CD14-positive monocyte (primary cell): Measurements from ENCODE around the gene TTC39B. TPM values are rescaled to one million over a fixed set of nuclear protein-coding genes. Genes with fewer than 3 reads are reported as not detected.

Source experiments
- DNase-seq, 3 donors: peaks; one replicate each; pipeline ENCODE4 v3.0.0-alpha.2; 2011 to 2022
- H2AFZ ChIP-seq: 2 replicates; pipeline ENCODE4 v1.6.0; 2012; ENCODE audit warnings: mild to moderate bottlenecking, low read depth, low read length, inconsistent platforms; ENCODE audit not compliant: insufficient read depth, poor library complexity, severe bottlenecking
- H3K27ac ChIP-seq, 2 donors: 1 replicate in 1 of 2; 2 replicates in 1 of 2; pipeline ENCODE4 v1.5.1; 2012 to 2013; ENCODE audit warnings: low read length in 2 of 2, control low read depth in 1 of 2, inconsistent platforms in 1 of 2, low read depth in 1 of 2, mild to moderate bottlenecking in 1 of 2
- H3K27me3 ChIP-seq, 2 donors: one replicate each; pipeline versions ENCODE4 v1.6.0 to v1.6.1; 2011 to 2013; ENCODE audit warnings: low read length in 2 of 2; ENCODE audit not compliant: control insufficient read depth in 2 of 2, insufficient read depth in 2 of 2
- H3K36me3 ChIP-seq, 2 donors: replicated peaks in 1 of 2; 1 replicate in 1 of 2; 2 replicates in 1 of 2; pipeline versions ENCODE4 v1.5.1 to v1.6.1; 2012 to 2013; ENCODE audit warnings: low read length in 2 of 2, control low read depth in 1 of 2, inconsistent platforms in 1 of 2, mild to moderate bottlenecking in 1 of 2; ENCODE audit not compliant: insufficient read depth in 2 of 2, control insufficient read depth in 1 of 2
- H3K4me1 ChIP-seq, 2 donors: 1 replicate in 1 of 2; 2 replicates in 1 of 2; pipeline versions ENCODE4 v1.5.1 to v1.6.1; 2012 to 2013; ENCODE audit warnings: low read length in 2 of 2, control low read depth in 1 of 2, inconsistent platforms in 1 of 2, mild to moderate bottlenecking in 1 of 2, moderate library complexity in 1 of 2; ENCODE audit not compliant: insufficient read depth in 2 of 2, control insufficient read depth in 1 of 2
- H3K4me2 ChIP-seq: replicated peaks from 2 replicates; pipeline ENCODE3; 2012; ENCODE audit warnings: low read length, moderate library complexity, mild to moderate bottlenecking; ENCODE audit not compliant: poor library complexity, severe bottlenecking; ENCODE audit errors: extremely low read depth
- H3K4me3 ChIP-seq, 3 experiments: fragments of 200-600 bp in 1 of 3; sonication (generic) in 1 of 3; replicated peaks in 1 of 3; 1 replicate in 2 of 3; 2 replicates in 1 of 3; pipeline ENCODE4 v1.5.1; 2011 to 2013; ENCODE audit warnings: low read length in 3 of 3, mild to moderate bottlenecking in 3 of 3, control low read depth in 2 of 3, low read depth in 2 of 3, inconsistent platforms in 1 of 3, moderate library complexity in 1 of 3
- H3K79me2 ChIP-seq: 2 replicates; pipeline ENCODE4 v1.6.0; 2012; ENCODE audit warnings: mild to moderate bottlenecking, control low read depth, inconsistent platforms, low read length, moderate library complexity; ENCODE audit not compliant: insufficient read depth
- H3K9ac ChIP-seq: 2 replicates; pipeline ENCODE4 v1.6.0; 2017; ENCODE audit warnings: low read length, mild to moderate bottlenecking; ENCODE audit not compliant: insufficient read depth, poor library complexity, severe bottlenecking
- H3K9me3 ChIP-seq, 2 donors: replicated peaks in 1 of 2; 1 replicate in 1 of 2; 2 replicates in 1 of 2; pipeline versions ENCODE4 v1.5.1 to v1.6.1; 2012 to 2013; ENCODE audit warnings: low read length in 2 of 2, control low read depth in 1 of 2; ENCODE audit not compliant: control insufficient read depth in 1 of 2, insufficient read depth in 1 of 2
- H4K20me1 ChIP-seq: 2 replicates; pipeline ENCODE4 v1.6.0; 2012; ENCODE audit warnings: mild to moderate bottlenecking, low read length, control low read depth, moderate library complexity; ENCODE audit not compliant: insufficient read depth
- H3K27ac Mint-ChIP-seq, 7 donors: one replicate each; pipeline ENCODE4 v1.8.0; 2020; ENCODE audit warnings: mild to moderate bottlenecking in 7 of 7, mixed read lengths in 7 of 7, moderate library complexity in 6 of 7, inconsistent platforms in 2 of 7
- H3K27me3 Mint-ChIP-seq, 3 donors: one replicate each; pipeline ENCODE4 v1.8.0; 2021 to 2022; ENCODE audit warnings: low read depth in 3 of 3, mild to moderate bottlenecking in 3 of 3, mixed read lengths in 3 of 3, moderate library complexity in 3 of 3, inconsistent platforms in 1 of 3
- H3K36me3 Mint-ChIP-seq, 2 donors: one replicate each; pipeline ENCODE4 v1.8.0; 2020; ENCODE audit warnings: mixed read lengths in 2 of 2, inconsistent platforms in 1 of 2, mild to moderate bottlenecking in 1 of 2
- H3K4me1 Mint-ChIP-seq: one replicate; pipeline ENCODE4 v1.8.0; 2020; ENCODE audit warnings: mild to moderate bottlenecking, mixed read lengths
- H3K4me3 Mint-ChIP-seq, 2 donors: one replicate each; pipeline ENCODE4 v1.8.0; 2020; ENCODE audit warnings: mild to moderate bottlenecking in 2 of 2, mixed read lengths in 2 of 2, moderate library complexity in 1 of 2
- H3K9me3 Mint-ChIP-seq, 7 donors: one replicate each; pipeline ENCODE4 v1.8.0; 2020 to 2022; ENCODE audit warnings: mixed read lengths in 7 of 7, mild to moderate bottlenecking in 6 of 7, moderate library complexity in 6 of 7, inconsistent platforms in 2 of 7
- CTCF ChIP-seq: fragments of 200-600 bp; IDR thresholded peaks from one replicate; pipeline ENCODE4 v1.8.0; 2022; ENCODE audit warnings: antibody characterized with exemption, mild to moderate bottlenecking
- WGBS: methylation state at CpG from one replicate; pipeline ENCODE4 v1.1.5; 2013; ENCODE audit warnings: missing lambda C conversion rate; ENCODE audit not compliant: insufficient coverage; 5-methylcytosine and 5-hydroxymethylcytosine counted together
- intact Hi-C, 2 donors: fragments of 100-400 bp; cut with micrococcal nuclease; formaldehyde crosslinking; loops; one replicate each; pipeline versions ENCODE4 v1.15.0 to v1.15.1; 2023
- polyA minus RNA-seq: library from RNA; depleted of rRNA, polyadenylated mRNA; stranded (reverse); fragments of >200 nt; gene quantifications from 2 replicates; pipeline ENCODE4 v1.2.3, GENCODE V29; 2012
- polyA plus RNA-seq, 3 donors: library from polyadenylated mRNA; depleted of rRNA in 1 of 3; unstranded in 2 of 3; stranded (reverse) in 1 of 3; fragments of 300-500 nt in 2 of 3; fragments of >200 nt in 1 of 3; fragmentation: Illumina TruSeq in 2 of 3; gene quantifications; 1 replicate in 2 of 3; 2 replicates in 1 of 3; pipeline ENCODE4 v1.2.3, GENCODE V29; 2012 to 2021
- total RNA-seq, 12 experiments: library from RNA in 1 of 12; stranded (reverse) in 1 of 12; fragments of 120-200 nt in 1 of 12; gene quantifications; one replicate each; pipeline ENCODE4 v1.2.4 and lab custom pipeline; 2013 to 2026; ENCODE audit warnings: mixed read lengths in 6 of 12, inconsistent platforms in 1 of 12

Gene TTC39B
- total RNA-seq (2013) = 4.3 TPM
- polyA plus RNA-seq (1 to 10 TPM in 2 of 3 donors, under 1 TPM in 1; 0.87 to 5.3 (median 3.1) TPM), polyA minus RNA-seq (2.9 TPM in 2 replicates), total RNA-seq (lab: John Stamatoyannopoulos, UW) (4.7 to 30.9 (median 7.8) reads per million in 11 experiments)

GRCh38 chr9:15306757-15307522 lies at the start of gene TTC39B:
TSS of gene TTC39B (minus strand) at chr9:15307216. CDS start at chr9:15307125, 91 bp downstream.
- H3K9ac ChIP-seq = peak within 1 kb of the TSS; percentile 77
- H3K4me2 ChIP-seq = peak within 1 kb of the TSS; percentile 99
- H3K4me3 ChIP-seq = peak within 1 kb of the TSS; percentile 67 to 97 (median 75)
- peaks cover 0 to 9% of the 10 kb centered on the region in 2 donors for H3K27me3 ChIP-seq
- Mint-ChIP-seq H3K9me3 (peaks cover 0 to 1% (median 0%) of the 10 kb centered on the region in 7 donors), H3K4me3 (peak within 1 kb of the TSS; percentile 98 to 99), H3K27ac (peak within 1 kb of the TSS; percentile 11 to 96 (median 82)), H3K27me3 (peaks cover 2 to 16% (median 10%) of the 10 kb centered on the region in 3 donors), H3K4me1 (peaks cover 31% of the 10 kb centered on the region), H3K36me3 (no peaks in the 10 kb centered on the region)
- TF ChIP-seq CTCF = no peak
- peak; percentile 73 to 82 (median 78) for DNase-seq
- H3K36me3 ChIP-seq = no peaks in the 10 kb centered on the region
- peak within 1 kb of the TSS; percentile 99 for H2AFZ ChIP-seq
- peaks cover 4% of the 10 kb centered on the region for H4K20me1 ChIP-seq
- intact Hi-C loops = loop anchor here in 1 of 2 donors (10.0 kb wide), 1 partner anchor 108 kb away; no protein-coding TSS in a partner anchor
- H3K9me3 ChIP-seq = no peaks in the 10 kb centered on the region
- H3K27ac ChIP-seq = peak within 1 kb of the TSS in 1 of 2 donors; percentile 74
- under 1% methylated on average over 67 of the region's 67 CpGs for WGBS
- H3K4me1 ChIP-seq = peaks cover 14 to 37% of the 10 kb centered on the region in 2 donors
- H3K79me2 ChIP-seq = no peaks in the 10 kb centered on the region

GRCh38 chr9:15355669-15356068 lies 48.7 kb upstream of the TTC39B start:
- H3K36me3 Mint-ChIP-seq = no peaks in the 10 kb centered on the region
- intact Hi-C loops = no loop called here
- H3K4me1 ChIP-seq = no peaks in the 10 kb centered on the region
- H3K4me3 Mint-ChIP-seq = no peak overlapping the region
- WGBS = 97% methylated on average over 3 of the region's 6 CpGs
- H3K27me3 ChIP-seq = no peaks in the 10 kb centered on the region
- no peak for DNase-seq
- no peak overlapping the region for H3K4me3 ChIP-seq
- peaks cover 4% of the 10 kb centered on the region for H3K4me1 Mint-ChIP-seq
- no peak overlapping the region for H3K27ac Mint-ChIP-seq
- no peak for TF ChIP-seq CTCF
- no peaks in the 10 kb centered on the region for H4K20me1 ChIP-seq
- H3K4me2 ChIP-seq = no peak overlapping the region
- no peaks in the 10 kb centered on the region for H3K79me2 ChIP-seq
- peaks cover 0 to 5% (median 0%) of the 10 kb centered on the region in 3 donors for H3K27me3 Mint-ChIP-seq
- no peaks in the 10 kb centered on the region for H3K36me3 ChIP-seq
- H3K27ac ChIP-seq = no peak overlapping the region
- H2AFZ ChIP-seq = no peak overlapping the region
- H3K9me3 ChIP-seq = no peaks in the 10 kb centered on the region
- peaks cover 0 to 3% (median 1%) of the 10 kb centered on the region in 7 donors for H3K9me3 Mint-ChIP-seq
- H3K9ac ChIP-seq = no peak overlapping the region
